EH (cell line): ENCODE results near the gene GNA12.

ENCODE experiments used
- DNase-seq: peaks from one replicate; pipeline ENCODE4 v3.0.0-alpha.2; 2015; ENCODE audit warnings: low read depth

Gene GNA12, protein sequence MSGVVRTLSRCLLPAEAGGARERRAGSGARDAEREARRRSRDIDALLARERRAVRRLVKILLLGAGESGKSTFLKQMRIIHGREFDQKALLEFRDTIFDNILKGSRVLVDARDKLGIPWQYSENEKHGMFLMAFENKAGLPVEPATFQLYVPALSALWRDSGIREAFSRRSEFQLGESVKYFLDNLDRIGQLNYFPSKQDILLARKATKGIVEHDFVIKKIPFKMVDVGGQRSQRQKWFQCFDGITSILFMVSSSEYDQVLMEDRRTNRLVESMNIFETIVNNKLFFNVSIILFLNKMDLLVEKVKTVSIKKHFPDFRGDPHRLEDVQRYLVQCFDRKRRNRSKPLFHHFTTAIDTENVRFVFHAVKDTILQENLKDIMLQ

DNA sequence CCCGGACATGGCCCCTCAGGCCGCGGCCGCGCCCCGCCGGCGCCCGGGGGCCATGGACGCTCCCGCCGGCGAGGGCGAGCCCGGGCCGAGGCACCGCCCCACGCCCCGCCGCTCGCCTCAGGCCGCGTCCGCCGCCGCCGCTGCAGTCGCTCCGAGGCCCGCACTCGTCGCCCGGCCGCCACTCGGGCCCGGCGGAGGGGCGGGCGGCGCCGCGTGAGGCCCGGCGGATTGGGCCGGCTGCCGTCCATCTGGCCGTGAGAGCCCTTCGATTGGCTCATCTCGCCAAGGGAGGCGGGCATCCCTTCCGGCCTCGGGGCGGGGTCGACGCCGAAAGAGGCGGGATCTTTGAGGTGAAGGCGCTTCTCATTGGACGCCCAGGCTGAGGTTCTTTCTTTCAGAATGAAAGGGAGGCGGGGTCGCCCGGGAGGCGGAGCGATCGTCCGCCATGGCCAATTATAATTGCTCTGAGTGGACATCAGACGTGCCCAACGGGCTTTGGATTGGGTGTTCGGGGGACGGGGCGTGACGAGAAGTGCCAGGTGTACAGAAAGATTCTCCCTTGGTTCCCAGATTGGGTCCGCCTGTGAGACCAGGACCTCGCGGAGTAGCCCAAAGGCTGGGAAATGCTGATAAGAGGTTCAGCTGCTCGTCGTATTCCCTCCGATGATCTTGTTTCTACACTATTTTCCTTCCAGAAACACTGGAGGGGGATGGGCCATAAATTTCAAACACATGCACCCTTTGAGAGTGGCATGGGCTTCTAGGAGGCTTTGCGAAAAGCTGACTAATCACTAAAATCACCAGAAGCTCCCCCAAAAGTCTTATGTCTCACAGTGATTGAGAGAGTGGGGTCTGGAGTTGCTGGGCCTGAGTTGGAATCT is at the start of gene GNA12:
Gene GNA12, minus strand, starts transcription at position 156 of the 881 bp plus-strand sequence. Its CDS starts 147 bp downstream, at position 9.
- DNase-seq: peak; percentile 98

DNA sequence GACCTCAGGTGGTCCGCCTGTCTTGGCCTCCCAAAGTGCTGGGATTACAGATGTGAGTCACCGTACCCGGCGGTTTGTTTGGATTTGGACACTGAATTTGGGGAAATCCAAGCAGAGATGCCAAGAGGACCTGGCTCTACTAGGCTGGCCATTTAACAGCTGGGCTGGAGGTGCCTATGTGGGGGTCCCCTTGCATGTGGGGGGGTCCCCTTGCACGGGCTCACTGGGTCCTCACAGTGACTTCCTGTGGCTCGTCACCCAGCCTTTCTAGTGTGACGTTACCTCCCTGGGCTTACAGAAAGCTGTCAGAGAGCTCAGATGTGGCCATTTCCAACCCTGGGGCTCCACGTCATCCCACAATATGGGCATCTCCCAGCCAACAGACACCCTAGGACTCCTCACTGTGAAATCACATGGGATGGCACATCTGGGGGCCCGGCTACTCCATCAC is 49.3 kb upstream of the GNA12 start:
- DNase-seq: no peak

DNA sequence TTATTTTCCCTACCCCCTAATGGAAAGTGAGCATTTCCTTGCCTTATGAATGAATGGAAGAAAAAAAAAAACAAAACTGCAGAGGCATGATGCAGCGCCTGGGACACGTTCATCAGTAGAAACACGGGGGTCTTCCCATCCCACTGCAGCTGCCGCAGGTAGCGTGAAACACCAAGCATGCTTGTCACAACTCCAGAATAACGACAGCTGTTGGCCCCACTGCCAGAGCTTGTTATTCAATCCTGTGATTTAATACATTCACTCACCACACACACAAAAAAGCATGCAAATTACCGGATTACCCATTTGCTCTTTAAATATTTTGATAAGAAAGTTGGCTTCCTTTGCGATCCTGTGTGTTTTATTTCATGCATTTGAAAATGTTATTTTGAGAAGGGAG is 48.4 kb upstream of the GNA12 start:
- DNase-seq: no peak

DNA sequence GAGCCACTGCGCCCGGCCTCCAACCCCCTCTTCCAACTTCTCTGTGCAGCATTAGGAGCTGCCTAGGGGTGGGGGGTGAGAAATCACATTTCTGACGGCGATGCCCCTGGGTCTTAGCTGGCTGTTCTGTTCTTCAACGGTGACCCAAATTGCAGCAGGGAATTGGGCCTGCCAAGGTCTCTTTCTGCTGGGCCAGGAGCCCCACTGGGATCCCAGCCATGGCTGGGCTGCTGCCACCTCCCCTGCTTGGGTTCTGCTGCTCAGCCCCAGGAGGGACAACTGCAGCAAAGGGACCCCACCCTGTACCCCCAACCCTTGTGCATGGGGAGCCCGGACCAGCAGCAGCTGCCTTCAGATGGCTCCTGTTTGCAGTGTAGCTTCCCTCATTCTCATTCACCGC is 43.7 kb upstream of the GNA12 start:
- DNase-seq: no peak

DNA sequence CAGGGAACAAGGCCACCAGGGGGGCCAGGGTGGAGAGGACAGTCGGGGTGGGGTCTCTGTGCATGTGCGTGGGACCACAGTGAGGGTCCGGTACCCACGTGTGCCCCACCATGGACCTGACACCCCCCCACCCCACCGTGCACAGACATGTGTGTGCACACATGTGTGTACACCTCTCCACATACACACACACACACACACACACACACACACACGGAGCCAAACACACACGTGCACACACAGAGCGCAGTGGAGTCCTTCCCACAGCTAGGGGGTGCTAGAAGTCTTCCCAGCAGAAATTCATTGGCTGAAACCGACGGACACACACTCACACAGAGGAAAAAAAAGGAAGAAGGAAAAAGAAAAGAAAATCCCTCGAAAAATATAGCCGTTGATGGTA is 42.8 kb upstream of the GNA12 start:
- DNase-seq: peak; percentile 56

DNA sequence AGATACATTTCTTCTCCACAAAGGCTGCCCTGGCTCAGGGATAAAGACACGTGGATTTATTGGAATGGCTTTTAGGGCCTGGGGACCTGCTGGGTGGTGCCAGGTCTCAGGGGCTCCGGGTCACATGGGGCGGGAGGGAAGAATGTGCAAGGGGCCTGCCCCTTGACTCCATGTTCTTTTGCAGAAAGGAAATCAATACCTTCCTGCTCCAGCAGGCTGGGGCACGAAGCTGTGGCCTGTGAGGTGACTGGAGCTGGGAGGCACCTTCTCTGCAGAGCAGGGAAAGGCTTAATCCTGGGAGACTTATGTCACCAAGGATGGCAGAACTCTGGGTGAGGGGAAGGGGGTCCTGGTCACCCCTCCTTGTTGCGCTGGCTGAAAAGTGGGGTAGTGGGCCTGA is 42.3 kb upstream of the GNA12 start:
- DNase-seq: no peak

DNA sequence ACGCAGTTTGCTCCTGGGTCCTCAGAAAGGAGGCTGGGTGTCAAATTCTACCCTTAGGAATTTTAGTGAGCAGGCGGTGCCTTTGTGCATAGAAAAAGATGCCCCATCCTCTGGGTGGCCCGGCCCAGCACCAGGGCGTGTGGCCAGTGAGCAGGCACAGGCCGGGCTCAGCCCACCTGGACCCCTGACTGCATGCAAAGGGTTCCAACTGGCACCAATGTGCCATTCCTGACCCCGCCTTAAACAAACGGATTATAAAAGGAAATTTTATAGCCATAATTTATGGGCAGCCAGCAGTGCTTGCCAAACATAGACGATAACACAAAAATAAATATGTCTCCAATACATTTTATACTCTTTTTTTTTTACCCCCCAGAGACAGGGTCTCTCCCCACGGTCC is 40.1 kb upstream of the GNA12 start:
- DNase-seq: no peak

DNA sequence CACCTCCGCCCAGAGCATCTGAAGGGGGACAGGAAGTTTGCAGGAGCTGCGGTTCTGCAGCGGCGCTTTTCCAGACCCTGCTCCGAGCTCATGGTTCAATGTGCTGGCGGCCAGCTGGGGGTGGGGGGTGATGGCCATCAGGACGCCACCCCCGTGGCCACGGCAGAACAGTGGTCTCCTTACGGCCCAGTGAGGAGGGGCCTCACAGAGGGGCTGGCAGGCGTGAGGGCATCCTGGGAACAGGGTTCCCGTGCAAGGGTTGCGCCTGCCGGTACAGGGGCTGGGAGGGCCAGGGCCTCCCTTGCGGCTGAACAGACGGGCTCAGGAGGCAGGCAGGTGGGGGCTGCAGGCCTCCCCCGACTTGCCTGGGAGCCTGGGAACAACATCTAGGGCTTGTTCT is 39.0 kb upstream of the GNA12 start:
- no peak for DNase-seq

DNA sequence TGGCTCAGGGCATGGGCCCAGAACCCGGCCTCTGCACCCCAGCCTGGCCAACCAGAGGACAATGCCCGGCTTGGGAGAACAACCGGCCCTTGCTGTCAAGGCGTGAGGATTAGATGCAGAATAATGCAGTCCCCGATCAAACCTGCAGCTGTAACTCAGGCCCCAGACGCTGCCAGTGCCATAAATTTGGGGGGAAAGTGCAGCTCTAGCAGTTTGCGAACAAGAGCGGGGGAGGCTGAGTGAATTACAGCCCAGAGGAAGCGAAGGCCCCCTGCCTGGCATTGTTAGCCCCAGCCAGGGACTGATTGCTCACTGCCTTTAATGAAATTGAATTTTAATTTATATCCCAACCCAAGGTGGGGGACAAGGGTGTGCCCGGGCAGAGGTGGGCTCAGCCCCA is 38.0 kb upstream of the GNA12 start:
- no peak for DNase-seq

DNA sequence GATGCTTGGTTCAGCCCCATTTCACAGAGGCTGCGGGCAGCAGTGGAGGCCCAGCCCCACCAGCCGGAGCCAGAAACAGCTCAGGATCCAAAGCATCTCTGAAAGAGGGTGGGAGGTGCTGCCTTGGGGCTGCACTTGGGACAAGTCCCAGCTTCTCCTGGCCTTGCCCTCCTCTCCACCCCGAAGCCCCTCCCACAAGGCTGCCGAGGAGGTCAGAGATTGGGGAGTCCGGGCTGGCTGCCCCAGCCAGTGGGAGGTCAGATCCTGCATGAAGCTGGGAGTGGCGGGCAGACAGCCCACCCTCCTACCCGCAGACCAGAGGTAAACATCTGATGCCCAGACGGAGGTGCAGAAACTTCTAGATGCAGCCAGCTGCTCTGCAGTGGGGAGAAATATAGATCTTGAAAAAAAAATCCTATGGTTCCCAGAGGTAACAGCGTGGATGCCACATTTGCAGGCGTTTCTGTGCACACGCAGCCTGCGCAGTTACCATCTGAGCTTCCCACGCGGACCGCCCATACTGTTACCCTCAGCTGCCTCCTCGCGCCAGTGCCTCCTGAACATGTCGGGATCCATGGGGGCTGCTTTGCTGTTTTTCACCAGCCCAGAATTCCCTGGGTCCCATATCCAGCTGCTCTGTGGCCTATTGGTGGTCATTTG is 36.9 kb upstream of the GNA12 start:
- DNase-seq: no peak

DNA sequence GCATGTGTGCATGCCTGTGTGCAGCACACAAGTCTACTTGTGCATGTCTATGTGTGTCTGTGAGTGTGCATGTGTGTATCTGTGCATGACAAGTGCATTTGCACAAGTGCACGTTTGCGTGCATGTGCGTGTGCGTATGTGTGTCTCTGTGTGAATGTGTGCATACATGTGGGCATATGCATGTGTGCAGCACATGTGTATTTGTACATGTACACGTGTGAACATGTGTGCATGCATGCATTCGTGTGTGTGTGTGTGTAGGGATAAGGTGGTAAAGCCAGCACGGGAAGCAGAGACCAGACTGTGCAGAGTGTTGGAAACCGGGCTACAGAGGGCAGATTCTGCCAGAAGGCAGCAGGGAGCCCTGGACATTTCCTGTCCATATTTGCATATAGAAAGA is 35.9 kb upstream of the GNA12 start:
- DNase-seq: no peak

DNA sequence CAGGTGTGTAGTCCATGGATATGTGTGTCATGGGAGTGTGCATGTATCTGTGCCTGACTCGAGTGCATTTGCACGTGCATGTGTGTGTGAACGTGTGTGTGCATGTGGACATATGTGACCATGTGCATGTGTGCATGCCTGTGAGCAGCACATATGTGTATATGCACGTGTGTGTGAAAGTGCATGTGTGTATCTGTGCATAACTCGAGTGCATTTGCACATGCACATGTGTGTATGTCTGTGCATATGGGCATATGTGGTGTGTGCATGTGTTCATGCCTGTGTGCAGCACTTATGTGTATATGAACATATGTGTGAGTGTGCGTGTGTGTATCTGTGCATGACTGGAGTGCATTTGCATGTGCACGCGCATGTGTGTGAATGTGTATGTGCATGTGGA is 35.2 kb upstream of the GNA12 start:
- no peak for DNase-seq

DNA sequence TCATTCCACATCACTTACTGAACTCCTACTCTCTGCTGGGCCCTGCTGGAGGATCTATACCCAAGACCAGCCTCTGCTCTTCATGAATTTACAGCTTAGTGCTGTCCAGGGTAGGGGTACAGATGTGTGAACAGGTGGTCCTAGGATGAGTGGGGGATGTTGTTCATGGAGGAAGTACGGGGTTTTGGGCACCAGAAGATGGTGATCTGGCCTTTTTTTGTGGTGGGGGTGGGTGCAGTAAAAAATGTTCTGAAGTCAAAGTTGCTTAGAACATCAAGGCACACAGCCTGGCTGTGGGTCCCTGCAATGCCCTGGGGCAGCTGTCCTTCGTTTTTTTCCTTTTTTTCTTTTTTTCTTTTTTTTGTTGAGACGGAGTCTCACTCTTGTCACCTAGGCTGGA is 34.2 kb upstream of the GNA12 start:
- no peak for DNase-seq

DNA sequence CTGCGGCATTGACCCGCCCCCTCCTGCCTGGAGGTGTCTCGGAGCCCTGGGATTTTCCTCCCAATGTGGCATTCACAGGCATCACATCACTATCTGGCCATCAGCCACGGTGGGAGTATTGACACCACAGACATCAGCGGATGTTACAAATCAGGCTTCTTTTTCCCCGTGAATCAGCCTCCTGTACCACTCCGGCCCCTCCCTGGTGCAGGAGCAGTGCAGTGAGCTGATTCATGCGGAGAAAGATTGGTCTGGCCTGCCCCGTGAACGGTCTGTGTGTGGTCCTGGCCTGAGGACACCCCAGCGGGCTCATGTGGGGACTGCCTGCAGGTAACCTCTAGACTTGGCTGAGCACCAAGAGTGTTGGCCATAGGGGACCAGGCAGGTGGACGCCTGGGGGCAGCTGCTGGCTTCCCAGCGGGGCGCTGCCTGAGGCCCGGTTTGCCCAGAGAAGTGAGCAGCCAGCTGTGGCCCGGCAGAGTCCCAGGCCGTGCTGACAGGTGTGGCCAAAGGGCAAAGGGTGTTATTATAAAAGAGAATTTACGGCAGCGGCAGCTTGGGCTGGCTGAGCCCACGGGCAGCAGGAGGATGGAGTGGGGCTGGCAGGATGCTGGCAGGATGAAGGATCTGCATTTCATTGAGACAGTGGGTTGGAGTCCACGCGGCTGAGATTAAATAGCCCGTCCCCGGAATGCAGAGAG is 32.1 kb upstream of the GNA12 start:
- peak; percentile 51 for DNase-seq

DNA sequence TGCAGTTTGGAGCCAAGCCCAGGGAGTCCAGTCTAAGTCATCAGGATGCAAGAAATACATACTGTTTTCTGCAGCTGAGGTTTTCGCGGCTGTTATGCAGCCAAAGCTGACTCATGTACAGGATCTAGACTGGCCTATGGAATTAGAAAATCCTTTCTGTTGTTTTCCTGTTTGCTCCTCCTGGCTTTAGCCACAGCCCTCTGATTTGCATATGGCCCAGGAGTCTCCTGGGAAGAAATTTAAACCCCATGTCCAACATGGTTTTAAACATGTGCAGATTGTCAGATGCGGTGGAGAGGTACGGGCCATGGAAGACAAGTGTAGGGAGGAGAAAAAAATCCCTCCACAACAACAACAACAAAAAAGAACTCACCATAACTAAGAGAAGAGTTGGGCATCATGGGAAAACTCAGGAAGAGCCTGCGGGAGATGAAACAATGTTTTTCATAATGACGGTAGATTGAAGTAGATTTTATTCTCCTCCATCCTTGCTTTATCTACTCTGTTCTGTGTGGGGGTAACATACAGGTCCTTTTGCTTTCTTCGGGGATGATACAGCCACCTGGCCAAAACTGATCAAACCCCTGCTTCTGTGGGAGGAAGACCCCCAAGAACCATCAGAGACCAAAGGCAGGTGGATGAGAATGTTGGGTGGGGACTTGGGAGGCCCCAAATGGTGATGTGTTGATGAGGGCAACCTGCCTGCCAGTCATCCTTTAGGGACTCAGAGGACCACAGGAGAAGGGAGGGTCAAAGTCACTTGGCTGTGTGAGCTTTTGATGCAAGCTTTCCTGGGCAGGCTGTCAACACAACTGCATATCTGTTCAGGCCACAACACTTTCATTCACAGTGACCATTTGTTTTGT is 29.8 kb upstream of the GNA12 start:
- DNase-seq: peak; percentile 91

DNA sequence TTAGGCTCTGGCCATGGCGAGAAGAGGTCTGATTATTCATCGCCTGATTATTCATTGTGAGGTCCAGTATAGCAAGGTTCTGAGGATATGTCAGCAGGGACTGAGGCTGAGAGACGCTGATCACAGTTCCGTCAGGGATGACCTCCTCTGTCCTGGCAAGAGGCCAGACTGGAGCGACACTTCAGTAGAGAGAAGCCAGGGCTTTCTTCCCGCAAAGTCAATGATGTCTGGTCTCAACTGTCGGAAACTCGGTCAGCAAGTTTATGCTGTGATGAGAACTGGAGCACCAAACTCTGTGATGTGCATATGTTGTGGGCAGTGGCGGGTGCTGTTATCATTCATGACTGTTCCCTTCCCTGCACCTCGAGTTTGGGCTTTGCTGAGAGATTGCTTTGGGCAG is 29.0 kb upstream of the GNA12 start:
- no peak for DNase-seq

DNA sequence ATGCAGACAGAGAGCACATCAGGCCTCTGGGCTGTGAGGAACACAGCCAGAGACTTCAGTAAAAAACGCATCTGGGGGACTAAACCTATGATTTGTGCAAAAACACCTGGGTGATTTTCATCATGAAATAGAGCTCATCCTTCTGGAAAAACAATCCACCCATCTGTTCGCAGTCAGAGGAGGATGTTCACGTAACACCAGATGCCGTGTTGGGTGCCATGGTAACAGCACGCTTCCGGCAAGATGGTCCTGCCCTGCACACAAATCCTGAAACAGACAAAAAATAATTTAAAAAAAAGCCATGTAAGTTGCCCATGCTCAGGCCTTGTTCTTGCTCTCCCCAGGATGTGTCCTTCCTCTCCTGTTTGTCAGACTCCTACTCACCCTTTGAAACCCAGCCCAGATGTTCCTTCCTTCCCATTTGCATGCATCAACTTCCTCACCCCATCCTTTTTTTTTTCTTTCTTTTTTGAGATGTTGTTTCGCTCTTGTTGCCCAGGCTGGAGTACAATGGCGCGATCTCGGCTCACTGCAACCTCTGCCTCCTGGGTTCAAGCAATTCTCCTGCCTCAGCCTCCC is 28.3 kb upstream of the GNA12 start:
- no peak for DNase-seq

DNA sequence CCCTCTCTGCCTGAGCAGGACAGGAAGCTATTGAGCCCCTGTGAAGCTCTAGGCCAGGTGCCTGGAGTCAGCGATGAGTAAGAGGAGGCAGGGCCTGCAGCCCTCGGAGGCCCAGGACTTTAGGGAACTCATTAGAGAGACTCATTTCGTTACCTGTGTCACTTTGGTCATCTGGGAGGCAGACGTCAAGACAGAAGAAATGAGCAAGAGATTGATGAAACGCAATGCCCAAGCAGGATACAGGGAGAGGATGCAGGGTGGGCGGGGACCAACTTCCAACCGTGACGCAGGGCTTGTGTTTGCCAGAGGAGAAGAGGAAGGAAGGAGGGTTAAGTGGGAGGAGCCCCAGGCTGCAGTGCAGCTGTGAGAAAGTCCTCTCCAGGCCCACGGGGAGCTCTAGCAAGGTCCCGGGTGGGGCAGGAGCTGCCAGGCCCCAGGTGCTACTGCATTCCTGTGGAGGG is 26.4 kb upstream of the GNA12 start:
- peak; percentile 76 for DNase-seq

DNA sequence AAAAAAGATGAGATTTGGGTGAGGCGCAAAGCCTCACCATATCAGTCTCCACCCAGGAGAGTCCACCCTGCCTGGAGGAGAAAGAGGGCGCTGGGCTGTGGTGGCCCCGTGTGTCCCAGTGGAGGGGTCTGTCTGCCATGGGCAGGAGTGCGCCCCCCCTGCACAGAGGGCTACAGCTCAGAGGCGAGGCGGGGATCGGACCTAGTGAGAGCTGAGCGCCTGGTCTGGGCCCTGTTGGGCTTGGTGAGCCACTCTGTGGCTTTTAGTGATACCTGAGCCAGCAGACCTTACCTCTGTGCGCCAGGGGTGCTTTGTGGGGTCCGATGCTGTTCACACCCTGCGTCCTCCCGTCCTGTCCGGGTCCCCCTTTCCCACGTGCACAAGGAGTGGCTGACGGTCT is 25.9 kb upstream of the GNA12 start:
- DNase-seq: no peak

DNA sequence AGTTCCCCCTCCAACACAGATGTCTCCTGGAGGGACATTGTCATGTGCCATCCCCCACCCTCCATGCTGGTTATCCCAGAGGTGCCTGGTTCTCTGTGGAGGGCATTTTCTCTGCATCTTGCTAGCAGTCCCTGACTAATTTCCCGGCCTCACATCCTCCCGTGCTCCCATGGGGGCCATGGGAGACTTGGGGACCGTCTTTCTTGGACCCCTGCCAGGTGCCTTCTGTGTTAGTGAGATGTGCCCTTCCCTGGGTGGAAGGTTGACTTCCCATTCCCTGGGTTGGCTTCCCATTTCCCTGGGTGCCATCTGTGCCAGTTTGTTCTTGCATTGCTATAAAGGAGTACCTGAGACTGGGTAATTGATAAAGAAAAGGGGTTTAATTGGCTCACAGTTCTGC is 22.5 kb upstream of the GNA12 start:
- no peak for DNase-seq
